Liver (tissue), 9 donors: ENCODE results near the gene DEGS2. TPM values are rescaled to one million over a fixed set of nuclear protein-coding genes. Genes with fewer than 3 reads are reported as not detected.
A peak's percentile ranks its signal among the peaks of the same experiment; 100 is the strongest.

Source experiments
- DNase-seq: peaks from one replicate; pipeline ENCODE4 v3.0.0-alpha.2; 2017; ENCODE audit warnings: low spot score
- H3K27ac ChIP-seq, 2 donors: one replicate each; pipeline ENCODE4 v1.7.0; 2013; ENCODE audit warnings: inconsistent platforms in 2 of 2, low read length in 2 of 2, control low read depth in 1 of 2, low read depth in 1 of 2, mild to moderate bottlenecking in 1 of 2
- H3K27me3 ChIP-seq, 4 donors: one replicate each; pipeline versions ENCODE4 v1.6.1 to v1.7.0; 2013; ENCODE audit warnings: low read length in 3 of 4, inconsistent platforms in 1 of 4, mild to moderate bottlenecking in 1 of 4, moderate library complexity in 1 of 4; ENCODE audit not compliant: control insufficient read depth in 4 of 4, insufficient read depth in 4 of 4
- H3K36me3 ChIP-seq, 4 donors: one replicate each; pipeline versions ENCODE4 v1.6.1 to v1.7.0; 2013; ENCODE audit warnings: low read length in 3 of 4, mild to moderate bottlenecking in 3 of 4, low read depth in 1 of 4, moderate library complexity in 1 of 4; ENCODE audit not compliant: control insufficient read depth in 4 of 4, insufficient read depth in 3 of 4
- H3K4me1 ChIP-seq, 4 donors: one replicate each; pipeline versions ENCODE4 v1.6.1 to v1.7.0; 2013; ENCODE audit warnings: low read length in 3 of 4, mild to moderate bottlenecking in 3 of 4, moderate library complexity in 1 of 4; ENCODE audit not compliant: control insufficient read depth in 4 of 4, insufficient read depth in 4 of 4
- H3K4me3 ChIP-seq, 3 donors: one replicate each; pipeline versions ENCODE4 v1.6.1 to v1.7.0; 2013; ENCODE audit warnings: low read length in 3 of 3, control low read depth in 1 of 3, low read depth in 1 of 3, mild to moderate bottlenecking in 1 of 3
- H3K9ac ChIP-seq, 2 donors: one replicate each; pipeline ENCODE4 v1.7.0; 2013; ENCODE audit warnings: low read length in 2 of 2, mild to moderate bottlenecking in 2 of 2, moderate library complexity in 2 of 2, control low read depth in 1 of 2, low read depth in 1 of 2
- H3K9me3 ChIP-seq, 4 donors: one replicate each; pipeline versions ENCODE4 v1.6.1 to v1.7.0; 2013; ENCODE audit warnings: low read length in 3 of 4; ENCODE audit not compliant: control insufficient read depth in 4 of 4
- CTCF ChIP-seq: fragments of 150-350 bp; IDR thresholded peaks from 2 replicates; pipeline ENCODE4 v1.5.1; 2017; ENCODE audit warnings: improper control_type of control experiment, low read depth, low read length; ENCODE audit not compliant: missing input control
- EGR1 ChIP-seq, 2 donors: IDR thresholded peaks; 2 replicates each; pipeline ENCODE4 v1.6.1; 2016 to 2018; ENCODE audit warnings: antibody characterized with exemption in 2 of 2, low read depth in 2 of 2
- FOXA1 ChIP-seq: IDR thresholded peaks from 2 replicates; pipeline ENCODE4 v1.6.1; 2016; ENCODE audit warnings: antibody characterized with exemption
- FOXA2 ChIP-seq: IDR thresholded peaks from 2 replicates; pipeline ENCODE4 v1.6.1; 2016; ENCODE audit warnings: antibody characterized with exemption
- GABPA ChIP-seq, 2 donors: IDR thresholded peaks in 1 of 2; conservative IDR thresholded peaks in 1 of 2; 2 replicates each; pipeline ENCODE4 v1.6.1; 2016; ENCODE audit warnings: antibody characterized with exemption in 2 of 2, mild to moderate bottlenecking in 1 of 2, moderate library complexity in 1 of 2
- HNF4A ChIP-seq, 2 donors: conservative IDR thresholded peaks; 2 replicates each; pipeline ENCODE4 v1.6.1; 2016; ENCODE audit warnings: antibody characterized with exemption in 2 of 2, mild to moderate bottlenecking in 2 of 2
- HNF4G ChIP-seq: IDR thresholded peaks from 2 replicates; pipeline ENCODE4 v1.6.1; 2016; ENCODE audit warnings: antibody characterized with exemption
- JUND ChIP-seq, 2 donors: IDR thresholded peaks; 2 replicates each; pipeline ENCODE4 v1.6.1; 2016; ENCODE audit warnings: antibody characterized with exemption in 2 of 2
- NR2F2 ChIP-seq: IDR thresholded peaks from 2 replicates; pipeline ENCODE4 v1.6.1; 2016; ENCODE audit warnings: antibody characterized with exemption
- RAD21 ChIP-seq, 2 donors: IDR thresholded peaks; 2 replicates each; pipeline ENCODE4 v1.6.1; 2016; ENCODE audit warnings: antibody characterized with exemption in 2 of 2, mild to moderate bottlenecking in 2 of 2
- REST ChIP-seq: IDR thresholded peaks from 2 replicates; pipeline ENCODE4 v1.6.1; 2016; ENCODE audit warnings: antibody characterized with exemption, mild to moderate bottlenecking
- RXRA ChIP-seq, 2 donors: IDR thresholded peaks; 2 replicates each; pipeline ENCODE4 v1.6.1; 2017 to 2018; ENCODE audit warnings: antibody characterized with exemption in 2 of 2, mild to moderate bottlenecking in 1 of 2
- SP1 ChIP-seq: IDR thresholded peaks from 2 replicates; pipeline ENCODE4 v1.6.1; 2018; ENCODE audit warnings: antibody characterized with exemption, mild to moderate bottlenecking
- TAF1 ChIP-seq: conservative IDR thresholded peaks from 2 replicates; pipeline ENCODE4 v1.6.1; 2016; ENCODE audit warnings: antibody characterized with exemption, mild to moderate bottlenecking
- YY1 ChIP-seq: IDR thresholded peaks from 2 replicates; pipeline ENCODE4 v1.6.1; 2016; ENCODE audit warnings: antibody characterized with exemption, mild to moderate bottlenecking
- WGBS: extraction: QIAGEN DNeasy Blood & Tissue Kit; methylation state at CpG from one replicate; pipeline ENCODE4 v1.1.7; 2013; 5-methylcytosine and 5-hydroxymethylcytosine counted together
- polyA plus RNA-seq, 2 donors: library from polyadenylated mRNA; stranded (reverse) in 1 of 2; unstranded in 1 of 2; fragments of 200-250 nt in 1 of 2; fragments of >200 nt in 1 of 2; fragmentation: Nextera tagmentation in 1 of 2; extraction: Ambion mirVana in 1 of 2; gene quantifications; one replicate each; pipeline versions ENCODE4 v1.2.1 to v1.2.3, GENCODE V29; 2013 to 2015
- total RNA-seq, 2 donors: library from RNA; depleted of rRNA; stranded (reverse); fragments of >200 nt; gene quantifications; one replicate each; pipeline ENCODE4 v1.2.3, GENCODE V29; 2014
- TF ChIP-seq, protein P1 (sequence below): IDR thresholded peaks from 2 replicates; pipeline ENCODE4 v1.6.1; 2016; ENCODE audit warnings: antibody characterized with exemption
- TF ChIP-seq, protein P2 (sequence below): IDR thresholded peaks from 2 replicates; pipeline ENCODE4 v1.6.1; 2016; ENCODE audit warnings: antibody characterized with exemption
- TF ChIP-seq, protein P3 (sequence below): IDR thresholded peaks from 2 replicates; pipeline ENCODE4 v1.6.1; 2016; ENCODE audit warnings: antibody characterized with exemption
- donor health status: healthy.
- donor health status: healthy.
- donor health status: healthy.
- donor health status: healthy.
- donor health status: healthy.

Gene DEGS2
- total and polyA plus RNA-seq, 4 donors: 0.13 to 0.42 (median 0.27) TPM

DNA sequence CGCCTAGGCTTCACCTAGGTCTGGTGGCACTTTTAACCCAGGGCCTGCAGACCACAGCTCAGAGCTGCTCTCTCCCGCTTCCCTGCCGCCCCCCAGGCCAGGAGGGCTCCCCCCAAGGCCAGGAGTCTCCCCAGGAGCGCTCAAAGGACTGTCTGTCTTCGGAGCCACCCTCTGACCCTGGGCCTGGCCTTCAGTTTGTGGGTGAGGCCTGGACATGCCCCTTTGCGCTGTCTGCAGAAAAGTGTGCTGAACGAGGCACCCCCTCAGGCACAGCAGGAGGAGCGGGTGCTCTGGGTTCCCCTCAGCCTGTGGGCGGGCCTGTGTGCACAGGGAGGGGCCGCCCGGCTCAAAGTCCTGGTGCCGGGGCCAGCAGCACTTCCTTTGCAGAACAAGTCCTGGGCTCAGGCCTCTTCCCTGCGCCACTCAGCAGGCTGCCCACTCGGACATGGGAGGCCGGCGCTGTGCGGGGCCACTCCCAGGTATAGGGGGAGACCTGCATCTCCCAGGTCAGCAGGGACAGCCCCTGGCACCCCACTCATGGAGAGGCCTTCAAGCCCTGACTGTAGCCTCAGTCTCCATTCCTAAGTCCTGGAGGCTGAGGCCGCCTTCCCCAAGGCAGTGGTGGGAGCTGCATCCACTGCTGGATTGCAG, 14.3 kb downstream of the DEGS2 start:
- Histone ChIP-seq H3K9me3 (no peaks in the 10 kb centered on the region), H3K27me3 (no peaks in the 10 kb centered on the region), H3K27ac (no peak overlapping the region), H3K4me3 (no peak overlapping the region), H3K4me1 (peaks cover 3 to 19% (median 7%) of the 10 kb centered on the region in 4 donors), H3K36me3 (peaks cover 0 to 2% (median under 1%) of the 10 kb centered on the region in 4 donors), H3K9ac (no peak overlapping the region)
- WGBS: 53% methylated on average over 18 of the region's 18 CpGs
- DNase-seq: peak; percentile 66
- TF ChIP-seq SP1 (peak; percentile 62), HNF4A (conservative IDR thresholded peaks at IDR 0.05) (peak; percentile 48 to 66), HNF4G (peak; percentile 41), CTCF (no peak)

- Histone ChIP-seq H3K27ac (no peak overlapping the region), H3K4me3 (no peak overlapping the region)
Measured at GRCh38 chr14:100144645-100144995, 14.8 kb downstream of the DEGS2 start.

More at GRCh38 chr14:100144645-100144995, 14.8 kb downstream of the DEGS2 start:
- H3K27me3 ChIP-seq: no peaks in the 10 kb centered on the region
- H3K36me3 ChIP-seq: peaks cover 0 to 2% (median under 1%) of the 10 kb centered on the region in 4 donors
- WGBS: 58% methylated on average over 4 of the region's 4 CpGs
- no peak for DNase-seq
- no peaks in the 10 kb centered on the region for H3K9me3 ChIP-seq
- no peak for TF ChIP-seq FOXA1
- TF ChIP-seq FOXA2: no peak
- TF ChIP-seq HNF4G: no peak
- TF ChIP-seq GABPA (IDR thresholded peaks at IDR 0.05 in 1 of 2, conservative IDR thresholded peaks at IDR 0.05 in 1 of 2): no peak
- no peak for TF ChIP-seq NR2F2
- no peak for TF ChIP-seq RXRA (IDR thresholded peaks at IDR 0.05)
- no peak for TF ChIP-seq RAD21 (IDR thresholded peaks at IDR 0.05)
- TF ChIP-seq REST: no peak
- TF ChIP-seq HNF4A (conservative IDR thresholded peaks at IDR 0.05): no peak
- TF ChIP-seq, protein P1, sequence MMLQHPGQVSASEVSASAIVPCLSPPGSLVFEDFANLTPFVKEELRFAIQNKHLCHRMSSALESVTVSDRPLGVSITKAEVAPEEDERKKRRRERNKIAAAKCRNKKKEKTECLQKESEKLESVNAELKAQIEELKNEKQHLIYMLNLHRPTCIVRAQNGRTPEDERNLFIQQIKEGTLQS: no peak
- TF ChIP-seq SP1: no peak
- TF ChIP-seq YY1: no peak
- TF ChIP-seq, protein P2, sequence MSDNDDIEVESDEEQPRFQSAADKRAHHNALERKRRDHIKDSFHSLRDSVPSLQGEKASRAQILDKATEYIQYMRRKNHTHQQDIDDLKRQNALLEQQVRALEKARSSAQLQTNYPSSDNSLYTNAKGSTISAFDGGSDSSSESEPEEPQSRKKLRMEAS: no peak
- TF ChIP-seq JUND (IDR thresholded peaks at IDR 0.05): no peak
- no peak for TF ChIP-seq EGR1 (IDR thresholded peaks at IDR 0.05; ENCODE audit: low read depth in 2 of 2)
- TF ChIP-seq CTCF: no peak
- TF ChIP-seq, protein P3, sequence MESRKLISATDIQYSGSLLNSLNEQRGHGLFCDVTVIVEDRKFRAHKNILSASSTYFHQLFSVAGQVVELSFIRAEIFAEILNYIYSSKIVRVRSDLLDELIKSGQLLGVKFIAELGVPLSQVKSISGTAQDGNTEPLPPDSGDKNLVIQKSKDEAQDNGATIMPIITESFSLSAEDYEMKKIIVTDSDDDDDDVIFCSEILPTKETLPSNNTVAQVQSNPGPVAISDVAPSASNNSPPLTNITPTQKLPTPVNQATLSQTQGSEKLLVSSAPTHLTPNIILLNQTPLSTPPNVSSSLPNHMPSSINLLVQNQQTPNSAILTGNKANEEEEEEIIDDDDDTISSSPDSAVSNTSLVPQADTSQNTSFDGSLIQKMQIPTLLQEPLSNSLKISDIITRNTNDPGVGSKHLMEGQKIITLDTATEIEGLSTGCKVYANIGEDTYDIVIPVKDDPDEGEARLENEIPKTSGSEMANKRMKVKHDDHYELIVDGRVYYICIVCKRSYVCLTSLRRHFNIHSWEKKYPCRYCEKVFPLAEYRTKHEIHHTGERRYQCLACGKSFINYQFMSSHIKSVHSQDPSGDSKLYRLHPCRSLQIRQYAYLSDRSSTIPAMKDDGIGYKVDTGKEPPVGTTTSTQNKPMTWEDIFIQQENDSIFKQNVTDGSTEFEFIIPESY: no peak
- no peak for TF ChIP-seq TAF1
- peaks cover 3 to 19% (median 7%) of the 10 kb centered on the region in 4 donors for H3K4me1 ChIP-seq
- H3K9ac ChIP-seq: no peak overlapping the region
